K562 (cell line): ENCODE results near the gene CARMIL1. TPM values are rescaled to one million over a fixed set of nuclear protein-coding genes. Genes with fewer than 3 reads are reported as not detected.

Source experiments
- ATAC-seq: fragments of 200-7000 bp; cut with Tn5 transposase; 3 replicates; pipeline ENCODE4 v1.9.1; 2020; ENCODE audit warnings: moderate library complexity
- BruUV-seq: library from RNA; stranded (reverse); fragments of 400-500 nt; replicated peaks from 2 replicates; lab custom pipeline; 2021; lab: Mats Ljungman, UMichigan
- CTCF ChIA-PET: fragments of 300-600 bp; formaldehyde crosslinking; extraction: SDS; loops from one replicate; lab custom pipeline; 2021; ENCODE audit warnings: low intra/inter-chr PET ratio; lab: Yijun Ruan, JAX
- POLR2A ChIA-PET: fragments of 300-600, 350-650 bp; sonication (Branson Sonifier 250); formaldehyde crosslinking; extraction: SDS; loops from one replicate; lab custom pipeline; 2021; ENCODE audit warnings: antibody characterized with exemption, inconsistent platforms; lab: Yijun Ruan, JAX
- DNase-seq, 4 experiments: peaks; one replicate each; pipeline versions ENCODE4 v3.0.0 to v3.0.0-alpha.2; 2011 to 2018; ENCODE audit warnings: low spot score in 3 of 4, mixed read lengths in 3 of 4; ENCODE audit errors: extremely low read depth in 1 of 4
- FAIRE-seq: peaks from 2 replicates; lab custom pipeline; 2011; peaks lifted over from hg19 to GRCh38; lab: Jason Lieb, UNC
- H2AFZ ChIP-seq: 2 replicates; pipeline ENCODE4 v1.6.0; 2011; ENCODE audit warnings: low read depth, low read length, control low read depth, inconsistent platforms
- H3K27ac ChIP-seq: fragments of 200-600 bp; 3 replicates; pipeline ENCODE4 v1.8.0; 2011; ENCODE audit warnings: low read depth, mild to moderate bottlenecking, control low read depth, inconsistent platforms, low read length, moderate library complexity, mixed read lengths; ENCODE audit errors: extremely low read depth
- H3K27me3 ChIP-seq, 2 experiments: fragments of 300-600 bp in 1 of 2; 2 replicates in 1 of 2; 3 replicates in 1 of 2; pipeline versions ENCODE4 v1.6.0 to v1.8.0; 2011; ENCODE audit warnings: inconsistent platforms in 2 of 2, low read length in 2 of 2, mild to moderate bottlenecking in 1 of 2, mixed read lengths in 1 of 2, moderate library complexity in 1 of 2; ENCODE audit not compliant: control insufficient read depth in 2 of 2, insufficient read depth in 2 of 2
- H3K36me3 ChIP-seq: fragments of 300-600 bp; 3 replicates; pipeline ENCODE4 v1.8.0; 2011; ENCODE audit warnings: mild to moderate bottlenecking, low read length, inconsistent platforms; ENCODE audit not compliant: control insufficient read depth, insufficient read depth
- H3K4me1 ChIP-seq, 2 experiments: fragments of 200-600 bp in 1 of 2; replicated peaks in 1 of 2; 2 replicates in 1 of 2; 3 replicates in 1 of 2; pipeline versions ENCODE4 v1.5.1 to v1.8.0; 2011; ENCODE audit warnings: inconsistent platforms in 2 of 2, low read length in 2 of 2, mild to moderate bottlenecking in 1 of 2, mixed read lengths in 1 of 2, moderate library complexity in 1 of 2; ENCODE audit not compliant: control insufficient read depth in 2 of 2, insufficient read depth in 2 of 2
- H3K4me2 ChIP-seq: 2 replicates; pipeline ENCODE4 v1.6.1; 2011; ENCODE audit warnings: low read length, control low read depth, inconsistent platforms, mixed read lengths; ENCODE audit not compliant: insufficient read depth
- H3K4me3 ChIP-seq: fragments of 200-600 bp; sonication (generic), shearing (Covaris generic); 2 replicates; pipeline ENCODE4 v1.5.1; 2016; ENCODE audit warnings: control low read depth, inconsistent platforms
- H3K79me2 ChIP-seq: fragments of 200-600 bp; 3 replicates; pipeline ENCODE4 v1.8.0; 2011; ENCODE audit warnings: low read length, inconsistent platforms; ENCODE audit not compliant: control insufficient read depth, insufficient read depth
- H3K9ac ChIP-seq, 2 experiments: 2 replicates each; pipeline versions ENCODE4 v1.6.0 to v1.6.1; 2011; ENCODE audit warnings: low read depth in 2 of 2, low read length in 2 of 2, control low read depth in 1 of 2, inconsistent platforms in 1 of 2, mild to moderate bottlenecking in 1 of 2, mixed read lengths in 1 of 2; ENCODE audit not compliant: insufficient read depth in 1 of 2
- H3K9me1 ChIP-seq: one replicate; pipeline ENCODE4 v1.6.0; 2011; ENCODE audit warnings: inconsistent platforms, mild to moderate bottlenecking, low read length, moderate library complexity; ENCODE audit not compliant: control insufficient read depth, insufficient read depth
- H3K9me3 ChIP-seq: replicated peaks from 2 replicates; pipeline ENCODE4 v1.5.1; 2011; ENCODE audit warnings: low read depth, low read length, inconsistent platforms; ENCODE audit not compliant: control insufficient read depth, insufficient read depth
- H4K20me1 ChIP-seq: replicated peaks from 2 replicates; pipeline ENCODE4 v1.6.1; 2011; ENCODE audit warnings: low read length, inconsistent platforms, mixed read lengths; ENCODE audit not compliant: control insufficient read depth, insufficient read depth
- CHD4 ChIP-seq: fragments of 200-600 bp; sonication (generic); IDR thresholded peaks from 3 replicates; pipeline ENCODE4 v1.6.1; 2012; ENCODE audit warnings: low read depth, mild to moderate bottlenecking, mixed read lengths, low read length, inconsistent platforms; ENCODE audit not compliant: insufficient read depth, insufficient replicate concordance, poor library complexity, severe bottlenecking
- E2F8 ChIP-seq: fragments of 450-650 bp; IDR thresholded peaks from 2 replicates; pipeline ENCODE4 v1.7.1; 2018; ENCODE audit warnings: mild to moderate bottlenecking, low read depth; ENCODE audit not compliant: partially characterized antibody
- EHMT2 ChIP-seq: fragments of 450-650 bp; IDR thresholded peaks from 2 replicates; pipeline ENCODE4 v1.6.1; 2018; ENCODE audit warnings: antibody characterized with exemption
- ETS2 ChIP-seq: IDR thresholded peaks from 2 replicates; pipeline ENCODE4 v1.6.1; 2016; ENCODE audit warnings: borderline replicate concordance, missing genetic modification characterization, mild to moderate bottlenecking, moderate library complexity, missing compliant biosample characterization; ENCODE audit not compliant: poor library complexity, severe bottlenecking
- PURB ChIP-seq: sonication (generic); formaldehyde crosslinking; IDR thresholded peaks from 2 replicates; pipeline ENCODE4 v1.9.0; 2021; ENCODE audit warnings: low read depth, mild to moderate bottlenecking, missing genetic modification reagents
- TAF9B ChIP-seq: fragments of 450-650 bp; IDR thresholded peaks from 2 replicates; pipeline ENCODE4 v1.6.1; 2018; ENCODE audit warnings: mild to moderate bottlenecking; ENCODE audit not compliant: partially characterized antibody
- TFAP4 ChIP-seq: sonication (generic); formaldehyde crosslinking; IDR thresholded peaks from 2 replicates; pipeline ENCODE4 v1.8.0; 2022; ENCODE audit warnings: missing genetic modification reagents, mild to moderate bottlenecking, moderate library complexity, borderline replicate concordance
- ZKSCAN8 ChIP-seq: fragments of 200-800 bp; sonication (Bioruptor generic); IDR thresholded peaks from 2 replicates; pipeline ENCODE4 v1.6.1; 2016; ENCODE audit warnings: missing genetic modification characterization, missing compliant biosample characterization
- ZNF347 ChIP-seq: fragments of 450-650 bp; formaldehyde crosslinking; IDR thresholded peaks from 2 replicates; pipeline ENCODE4 v1.4.0; 2020; ENCODE audit warnings: low read depth, mild to moderate bottlenecking, moderate library complexity
- WGBS: fragments of 100-300 bp; shearing (Covaris generic); methylation state at CpG from one replicate; pipeline ENCODE4 v1.1.6; 2016; ENCODE audit warnings: low coverage, mixed read lengths; ENCODE audit not compliant: insufficient coverage; ENCODE audit errors: missing lambda C conversion rate; 5-methylcytosine and 5-hydroxymethylcytosine counted together
- in situ Hi-C: fragments of 300-500 bp; cut with MboI; formaldehyde crosslinking; loops from 4 replicates; pipeline ENCODE4 v1.15.0; 2018; ENCODE audit warnings: inconsistent platforms, mixed read lengths
- intact Hi-C: fragments of 100-400 bp; cut with micrococcal nuclease; formaldehyde crosslinking; loops from 2 replicates; pipeline ENCODE4 v1.14.2; 2022
- polyA plus RNA-seq, 8 experiments: library from polyadenylated mRNA; depleted of rRNA in 4 of 8; stranded (reverse) in 5 of 8; unstranded in 3 of 8; fragments of >200 nt; fragmentation: Nextera tagmentation in 2 of 8; fragmentation: Illumina TruSeq in 1 of 8; extraction: Ambion mirVana in 2 of 8; extraction: Trizol in 1 of 8; gene quantifications; 2 replicates each; pipeline versions ENCODE4 v1.2.1 to v1.2.3, GENCODE V29; 2011 to 2014; ENCODE audit warnings: inconsistent platforms in 1 of 8, missing spikeins in 1 of 8
- total RNA-seq, 7 experiments: library from RNA; depleted of rRNA in 6 of 7; stranded (reverse); fragments of >200 nt in 6 of 7; fragmentation: Illumina TruSeq in 2 of 7; extraction: Trizol in 2 of 7; gene quantifications; 2 replicates each; pipeline versions ENCODE4 v1.2.1 to v1.2.3, GENCODE V29; 2011 to 2021; ENCODE audit warnings: low replicate concordance in 1 of 7

CARMIL1 gene
- total and polyA plus RNA-seq, 9 of the 15 experiments (the other 6 are each of a cell fraction or from before 2014, with no cell fraction given), result 0.04 to 0.32 (median 0.10) TPM; not detected in 1

GRCh38 chr6:25541228-25541627, 262.1 kb downstream of the CARMIL1 start:
- H3K4me1 ChIP-seq, result no peaks in the 10 kb centered on the region; a peak in 1 of 5 replicates
- no peaks in the 10 kb centered on the region for H3K79me2 ChIP-seq
- in situ Hi-C loops, result no loop called here
- no peak for DNase-seq
- H2AFZ ChIP-seq, result no peak overlapping the region
- no peak for ATAC-seq
- no TSS peak for BruUV-seq
- H4K20me1 ChIP-seq, result no peaks in the 10 kb centered on the region
- no peak for TF ChIP-seq TFAP4 (CRISPR knock-in tag)
- TF ChIP-seq, all 486 proteins: peak for 0
- H3K9me1 ChIP-seq, result no peaks in the 10 kb centered on the region
- H3K9ac ChIP-seq, result no peak overlapping the region
- no peak overlapping the region for H3K4me3 ChIP-seq
- POLR2A ChIA-PET, result interaction anchor here (1.0 kb wide), 1 partner anchor 12 kb away, joined by 3 read pairs; no protein-coding TSS in a partner anchor
- H3K9me3 ChIP-seq, result no peaks in the 10 kb centered on the region
- H3K36me3 ChIP-seq, result no peaks in the 10 kb centered on the region
- H3K27ac ChIP-seq, result no peak overlapping the region
- WGBS, result 18% methylated on average over 1 of the region's 1 CpG
- intact Hi-C loops, result no loop called here
- peaks cover 0 to 11% of the 10 kb centered on the region in 2 experiments; a peak in 1 of 5 replicates for H3K27me3 ChIP-seq
- no peak overlapping the region for H3K4me2 ChIP-seq
- CTCF ChIA-PET, result no interaction called here
- no peak for FAIRE-seq

GRCh38 chr6:25542984-25543910, 264.1 kb downstream of the CARMIL1 start:
- intact Hi-C loops, result no loop called here
- H3K4me2 ChIP-seq, result no peak overlapping the region
- TF ChIP-seq PURB (CRISPR knock-in tag), result no peak
- no peak for TF ChIP-seq ZKSCAN8 (CRISPR knock-in tag)
- TF ChIP-seq ETS2, result no peak
- no peak for TF ChIP-seq TAF9B
- no peak for TF ChIP-seq ZNF347 (CRISPR knock-in tag)
- TF ChIP-seq EHMT2, result no peak
- no peak for TF ChIP-seq CHD4
- TF ChIP-seq E2F8, result no peak

More at GRCh38 chr6:25542984-25543910, 264.1 kb downstream of the CARMIL1 start:
- Histone ChIP-seq H2AFZ (no peak overlapping the region), H3K9me1 (no peaks in the 10 kb centered on the region), H3K27me3 (peaks cover 0 to 11% of the 10 kb centered on the region in 2 experiments; a peak in 1 of 5 replicates), H3K36me3 (no peaks in the 10 kb centered on the region), H3K27ac (no peak overlapping the region), H3K9me3 (no peaks in the 10 kb centered on the region), H3K79me2 (no peaks in the 10 kb centered on the region), H3K4me1 (no peaks in the 10 kb centered on the region), H3K9ac (no peak overlapping the region), H4K20me1 (no peaks in the 10 kb centered on the region), H3K4me3 (no peak overlapping the region)
- POLR2A ChIA-PET, result interaction anchor here (1.1 kb wide), 1 partner anchor 8 kb away, joined by 3 read pairs; no protein-coding TSS in a partner anchor
- no peak for ATAC-seq
- DNase-seq, result no peak
- CTCF ChIA-PET, result no interaction called here
- 3% methylated on average over 1 of the region's 1 CpG for WGBS
- no TSS peak for BruUV-seq
- FAIRE-seq, result no peak
- in situ Hi-C loops, result no loop called here
